Natural killer cell treated with Interleukin-12 subunit alpha and Interleukin-12 subunit beta and Interleukin-15 and Interleukin-18, amount 100 ng/mL, for 72 hours (primary cell): ENCODE measurements around the gene CYP8B1. TPM values are rescaled to one million over a fixed set of nuclear protein-coding genes. Genes with fewer than 3 reads are reported as not detected.
"Not testable (repeated sequence)": the region's sequence is repeated elsewhere in the genome, so short reads cannot be mapped to it uniquely, and the experiment has no call there.

Source experiments
- ATAC-seq, 2 donors: fragments of 150-1000 bp; cut with Tn5 transposase in 1 of 2; sonication (Bioruptor Pico), chemical (Tn5 transposase) in 1 of 2; 2 replicates each; pipeline ENCODE4 v1.10.0; 2021
- DNase-seq: peaks from one replicate; pipeline ENCODE4 v3.0.0; 2022; ENCODE audit warnings: low spot score
- H3K27ac Mint-ChIP-seq, 2 donors: 1 replicate in 1 of 2; 2 replicates in 1 of 2; pipeline ENCODE4 v1.8.0; 2022; ENCODE audit warnings: mixed read lengths in 2 of 2, mild to moderate bottlenecking in 1 of 2, moderate library complexity in 1 of 2
- H3K27me3 Mint-ChIP-seq, 2 donors: 1 replicate in 1 of 2; 2 replicates in 1 of 2; pipeline ENCODE4 v1.8.0; 2022; ENCODE audit warnings: mixed read lengths in 2 of 2
- H3K36me3 Mint-ChIP-seq: one replicate; pipeline ENCODE4 v1.8.0; 2022; ENCODE audit warnings: mixed read lengths
- H3K4me1 Mint-ChIP-seq, 2 donors: 1 replicate in 1 of 2; 2 replicates in 1 of 2; pipeline ENCODE4 v1.8.0; 2022; ENCODE audit warnings: low read depth in 2 of 2, mixed read lengths in 2 of 2, mild to moderate bottlenecking in 1 of 2
- H3K4me3 Mint-ChIP-seq: one replicate; pipeline ENCODE4 v1.8.0; 2022; ENCODE audit warnings: mixed read lengths
- H3K9me3 Mint-ChIP-seq: 2 replicates; pipeline ENCODE4 v1.8.0; 2022; ENCODE audit warnings: mixed read lengths
- total RNA-seq, 2 donors: library from RNA; stranded (reverse); gene quantifications; one replicate each; pipeline ENCODE4 v1.2.3, GENCODE V29; 2022

The CYP8B1 gene
- total RNA-seq, 2 donors from 2014 or later: 0.14 TPM; not detected in 1

GRCh38 chr3:42898896-42899675 is 23.4 kb upstream of the CYP8B1 start:
- DNase-seq (no peak), ATAC-seq (no peak)
- H3K9me3 Mint-ChIP-seq: peaks cover under 1% of the 10 kb centered on the region
- H3K4me1 Mint-ChIP-seq: no peaks in the 10 kb centered on the region
- H3K36me3 Mint-ChIP-seq: peaks cover 6% of the 10 kb centered on the region
- H3K27me3 Mint-ChIP-seq: peaks cover 8 to 13% of the 10 kb centered on the region in 2 donors
- H3K4me3 Mint-ChIP-seq: no peak overlapping the region
- no peak overlapping the region for H3K27ac Mint-ChIP-seq

- Mint-ChIP-seq H3K36me3 (no peaks in the 10 kb centered on the region), H3K27ac (no peak overlapping the region)
- no peak for ATAC-seq
Observed at GRCh38 chr3:42895580-42895868, 19.8 kb upstream of the CYP8B1 start.

GRCh38 chr3:42894698-42895579 is 19.3 kb upstream of the CYP8B1 start:
- H3K9me3 Mint-ChIP-seq: no peaks in the 10 kb centered on the region
- peaks cover 2 to 3% of the 10 kb centered on the region in 2 donors for H3K4me1 Mint-ChIP-seq
- no peaks in the 10 kb centered on the region for H3K36me3 Mint-ChIP-seq
- H3K4me3 Mint-ChIP-seq: no peak overlapping the region
- no peak overlapping the region for H3K27ac Mint-ChIP-seq
- ATAC-seq (no peak), DNase-seq (no peak)
- H3K27me3 Mint-ChIP-seq: peaks cover 8 to 11% of the 10 kb centered on the region in 2 donors

More at GRCh38 chr3:42895580-42895868, 19.8 kb upstream of the CYP8B1 start:
- no peak for DNase-seq
- Mint-ChIP-seq H3K27me3 (peaks cover 8 to 11% of the 10 kb centered on the region in 2 donors), H3K4me1 (no peaks in the 10 kb centered on the region), H3K4me3 (no peak overlapping the region), H3K9me3 (no peaks in the 10 kb centered on the region)

- no peak overlapping the region for H3K4me3 Mint-ChIP-seq
- no peaks in the 10 kb centered on the region for H3K36me3 Mint-ChIP-seq
- H3K27ac Mint-ChIP-seq: no peak overlapping the region
- ATAC-seq: no peak
- peaks cover 6 to 8% of the 10 kb centered on the region in 2 donors for H3K4me1 Mint-ChIP-seq
- peaks cover 16% of the 10 kb centered on the region in 2 donors for H3K27me3 Mint-ChIP-seq
- DNase-seq: no peak
- H3K9me3 Mint-ChIP-seq: no peaks in the 10 kb centered on the region
Observed at GRCh38 chr3:42892807-42893206, 17.1 kb upstream of the CYP8B1 start.

- Mint-ChIP-seq H3K27me3 (peaks cover 20% of the 10 kb centered on the region in 2 donors), H3K4me3 (no peak overlapping the region), H3K27ac (no peak overlapping the region), H3K4me1 (peaks cover 6 to 8% of the 10 kb centered on the region in 2 donors), H3K9me3 (no peaks in the 10 kb centered on the region), H3K36me3 (no peaks in the 10 kb centered on the region)
- ATAC-seq (no peak), DNase-seq (no peak)
Observed at GRCh38 chr3:42892169-42892568, 16.5 kb upstream of the CYP8B1 start.

- H3K27me3 Mint-ChIP-seq: peaks cover 20 to 25% of the 10 kb centered on the region in 2 donors
- no peak overlapping the region for H3K27ac Mint-ChIP-seq
- ATAC-seq (no peak), DNase-seq (no peak)
- H3K9me3 Mint-ChIP-seq: no peaks in the 10 kb centered on the region
- no peaks in the 10 kb centered on the region for H3K36me3 Mint-ChIP-seq
- H3K4me1 Mint-ChIP-seq: peaks cover 6 to 8% of the 10 kb centered on the region in 2 donors
- H3K4me3 Mint-ChIP-seq: no peak overlapping the region
Observed at GRCh38 chr3:42891042-42891441, 15.4 kb upstream of the CYP8B1 start.

GRCh38 chr3:42887084-42887483 is 11.4 kb upstream of the CYP8B1 start:
- Mint-ChIP-seq H3K4me1 (peaks cover 10% of the 10 kb centered on the region in 2 donors), H3K4me3 (no peak overlapping the region), H3K9me3 (no peaks in the 10 kb centered on the region), H3K27ac (no peak overlapping the region), H3K36me3 (no peaks in the 10 kb centered on the region), H3K27me3 (peaks cover 23 to 33% of the 10 kb centered on the region in 2 donors)
- DNase-seq (no peak), ATAC-seq (no peak)

GRCh38 chr3:42886294-42886822 is 10.7 kb upstream of the CYP8B1 start:
- DNase-seq (no peak), ATAC-seq (no peak)
- Mint-ChIP-seq H3K4me3 (no peak overlapping the region), H3K4me1 (peaks cover 14 to 15% of the 10 kb centered on the region in 2 donors), H3K27ac (no peak overlapping the region), H3K27me3 (peaks cover 16 to 26% of the 10 kb centered on the region in 2 donors), H3K9me3 (no peaks in the 10 kb centered on the region), H3K36me3 (no peaks in the 10 kb centered on the region)

GRCh38 chr3:42884324-42884723 is 8.6 kb upstream of the CYP8B1 start:
- H3K27me3 Mint-ChIP-seq: peaks cover 16 to 26% of the 10 kb centered on the region in 2 donors
- ATAC-seq (no peak), DNase-seq (no peak)
- peaks cover 13 to 14% of the 10 kb centered on the region in 2 donors for H3K4me1 Mint-ChIP-seq
- no peak overlapping the region for H3K27ac Mint-ChIP-seq
- no peaks in the 10 kb centered on the region for H3K9me3 Mint-ChIP-seq
- no peaks in the 10 kb centered on the region for H3K36me3 Mint-ChIP-seq
- no peak overlapping the region for H3K4me3 Mint-ChIP-seq

- H3K27me3 Mint-ChIP-seq: peaks cover 11 to 19% of the 10 kb centered on the region in 2 donors
- H3K36me3 Mint-ChIP-seq, DNase-seq, H3K4me3 Mint-ChIP-seq, ATAC-seq, H3K9me3 Mint-ChIP-seq, H3K27ac Mint-ChIP-seq: not testable (repeated sequence)
- peaks cover 13 to 14% of the 10 kb centered on the region in 2 donors for H3K4me1 Mint-ChIP-seq
Observed at GRCh38 chr3:42883251-42883930, 7.7 kb upstream of the CYP8B1 start.

GRCh38 chr3:42880601-42881451 is 5.1 kb upstream of the CYP8B1 start:
- Mint-ChIP-seq H3K36me3 (no peaks in the 10 kb centered on the region), H3K27me3 (peaks cover 4 to 8% of the 10 kb centered on the region in 2 donors), H3K4me1 (peaks cover 13 to 14% of the 10 kb centered on the region in 2 donors), H3K9me3 (no peaks in the 10 kb centered on the region), H3K4me3 (peak overlapping the region; percentile 74), H3K27ac (peak overlapping the region; percentile 48 to 86)
- ATAC-seq (peak; percentile 98 to 99), DNase-seq (peak; percentile 92)

GRCh38 chr3:42880183-42880582 is 4.5 kb upstream of the CYP8B1 start:
- H3K4me1 Mint-ChIP-seq: peaks cover 13 to 14% of the 10 kb centered on the region in 2 donors
- no peaks in the 10 kb centered on the region for H3K36me3 Mint-ChIP-seq
- peak overlapping the region; percentile 74 for H3K4me3 Mint-ChIP-seq
- no peak for DNase-seq
- ATAC-seq: no peak
- H3K27me3 Mint-ChIP-seq: peaks cover 1 to 4% of the 10 kb centered on the region in 2 donors
- H3K27ac Mint-ChIP-seq: peak overlapping the region; percentile 48 to 77
- no peaks in the 10 kb centered on the region for H3K9me3 Mint-ChIP-seq

GRCh38 chr3:42877881-42878280 is 2.2 kb upstream of the CYP8B1 start:
- no peaks in the 10 kb centered on the region for H3K27me3 Mint-ChIP-seq
- no peaks in the 10 kb centered on the region for H3K9me3 Mint-ChIP-seq
- ATAC-seq: no peak
- no peak overlapping the region for H3K4me3 Mint-ChIP-seq
- H3K27ac Mint-ChIP-seq: no peak overlapping the region
- peaks cover 9 to 12% of the 10 kb centered on the region in 2 donors for H3K4me1 Mint-ChIP-seq
- no peak for DNase-seq
- H3K36me3 Mint-ChIP-seq: no peaks in the 10 kb centered on the region
